ENCODE measurements around the gene SIGLEC10.

SIGLEC10 gene

GRCh38 chr19:51440052-51440451 is 22.6 kb upstream of the SIGLEC10 start:
- DNase-seq (ENCODE audit: low spot score) = no peak
- H3K27ac ChIP-seq = no peak overlapping the region
- no peak for TF ChIP-seq CTCF (conservative IDR thresholded peaks at IDR 0.05; ENCODE audit: low read depth)
- ChIA-PET CTCF (no interaction called here), POLR2A (ENCODE audit: low non-redundant PET) (no interaction called here)

- no peak overlapping the region for H3K27ac ChIP-seq
- POLR2A ChIA-PET (ENCODE audit: low non-redundant PET) = no interaction called here
- peak; percentile 10 for DNase-seq (ENCODE audit: low spot score)
- CTCF ChIA-PET = interaction anchor here (0.7 kb wide), 1 partner anchor 83 kb away, joined by 3 read pairs; no protein-coding TSS in a partner anchor
- no peak for TF ChIP-seq CTCF (conservative IDR thresholded peaks at IDR 0.05; ENCODE audit: low read depth)
These were observed 21.6 kb upstream of the SIGLEC10 start for GRCh38 chr19:51439021-51439465.

- no peak overlapping the region for H3K27ac ChIP-seq
- no peak for DNase-seq (ENCODE audit: low spot score)
- ChIA-PET CTCF (no interaction called here), POLR2A (ENCODE audit: low non-redundant PET) (no interaction called here)
- TF ChIP-seq CTCF (conservative IDR thresholded peaks at IDR 0.05; ENCODE audit: low read depth) = no peak
These were observed 17.0 kb upstream of the SIGLEC10 start for GRCh38 chr19:51434456-51434855.

GRCh38 chr19:51433043-51433442 is 15.6 kb upstream of the SIGLEC10 start:
- ChIA-PET POLR2A (ENCODE audit: low non-redundant PET) (no interaction called here), CTCF (interaction anchor here (0.6 kb wide), 1 partner anchor 148 kb away, joined by 3 read pairs; no protein-coding TSS in a partner anchor)
- no peak for DNase-seq (ENCODE audit: low spot score)
- no peak overlapping the region for H3K27ac ChIP-seq
- no peak for TF ChIP-seq CTCF (conservative IDR thresholded peaks at IDR 0.05; ENCODE audit: low read depth)

GRCh38 chr19:51431124-51431523 is 13.7 kb upstream of the SIGLEC10 start:
- no peak for TF ChIP-seq CTCF (conservative IDR thresholded peaks at IDR 0.05; ENCODE audit: low read depth)
- POLR2A ChIA-PET (ENCODE audit: low non-redundant PET) = no interaction called here
- H3K27ac ChIP-seq = no peak overlapping the region
- CTCF ChIA-PET = interaction anchor here (0.6 kb wide), 2 partner anchors 296 to 1449 kb away, joined by 3 to 8 read pairs; no protein-coding TSS in a partner anchor
- DNase-seq (ENCODE audit: low spot score) = no peak

- no peak for TF ChIP-seq CTCF (conservative IDR thresholded peaks at IDR 0.05; ENCODE audit: low read depth)
- H3K27ac ChIP-seq = no peak overlapping the region
- no peak for DNase-seq (ENCODE audit: low spot score)
- ChIA-PET CTCF (no interaction called here), POLR2A (ENCODE audit: low non-redundant PET) (no interaction called here)
These were observed 12.8 kb upstream of the SIGLEC10 start for GRCh38 chr19:51430221-51430620.

GRCh38 chr19:51427201-51427600 is 9.8 kb upstream of the SIGLEC10 start:
- DNase-seq (ENCODE audit: low spot score) = no peak
- H3K27ac ChIP-seq = no peak overlapping the region
- CTCF ChIA-PET = no interaction called here
- no peak for TF ChIP-seq CTCF (conservative IDR thresholded peaks at IDR 0.05; ENCODE audit: low read depth)
- POLR2A ChIA-PET (ENCODE audit: low non-redundant PET) = no interaction called here
